ENCODE results near the gene JOSD1. TPM values are rescaled to one million over a fixed set of nuclear protein-coding genes. Genes with fewer than 3 reads are reported as not detected.
"Not testable (repeated sequence)": the region's sequence is repeated elsewhere in the genome, so short reads cannot be mapped to it uniquely, and the experiment has no call there.

The JOSD1 gene
- total RNA-seq, 1 experiment from 2014 or later: 50.5 TPM

DNA sequence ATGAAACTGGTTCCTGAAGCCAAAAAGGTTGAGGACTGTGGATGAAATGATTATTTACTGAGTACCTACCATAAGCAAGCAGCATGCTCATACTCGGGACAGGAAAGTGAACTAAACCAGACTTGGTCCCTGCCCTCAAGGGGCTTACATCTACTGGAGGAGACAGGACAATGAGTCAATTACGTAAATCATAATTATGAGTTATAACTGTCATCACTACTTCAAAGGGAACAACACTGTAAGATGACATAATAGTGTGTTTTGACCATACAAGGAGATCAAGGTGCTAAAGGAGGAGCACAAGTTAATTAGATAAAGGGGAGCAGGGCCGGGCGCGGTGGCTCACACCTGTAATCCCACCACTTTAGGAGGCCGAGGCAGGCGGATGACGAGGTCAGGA, 47.0 kb downstream of the JOSD1 start:
- H4K20me1 ChIP-seq (ENCODE audit: insufficient read depth, low read depth, low read length): no peaks in the 10 kb centered on the region
- H3K27ac ChIP-seq (ENCODE audit: low read length): no peak overlapping the region
- DNase-seq: no peak
- no peaks in the 10 kb centered on the region for H3K9me2 ChIP-seq (replicated peaks; ENCODE audit: insufficient read depth, low read length)
- peaks cover 26% of the 10 kb centered on the region for H3K79me2 ChIP-seq (ENCODE audit: low read length)
- H3K4me1 ChIP-seq (ENCODE audit: low read length): peaks cover 13% of the 10 kb centered on the region
- H3K27me3 ChIP-seq (ENCODE audit: low read length): no peaks in the 10 kb centered on the region
- no peak overlapping the region for H3K4me3 ChIP-seq (ENCODE audit: low read length)
- H3K36me3 ChIP-seq (ENCODE audit: insufficient read depth, low read length): no peaks in the 10 kb centered on the region
- no peaks in the 10 kb centered on the region for H3K9me3 ChIP-seq (ENCODE audit: low read length)
- no peak overlapping the region for H3K9ac ChIP-seq (ENCODE audit: low read length)
- no peak overlapping the region for H2AFZ ChIP-seq (ENCODE audit: low read length)
- H3K4me2 ChIP-seq (ENCODE audit: low read depth, low read length, poor library complexity, severe bottlenecking): no peak overlapping the region

DNA sequence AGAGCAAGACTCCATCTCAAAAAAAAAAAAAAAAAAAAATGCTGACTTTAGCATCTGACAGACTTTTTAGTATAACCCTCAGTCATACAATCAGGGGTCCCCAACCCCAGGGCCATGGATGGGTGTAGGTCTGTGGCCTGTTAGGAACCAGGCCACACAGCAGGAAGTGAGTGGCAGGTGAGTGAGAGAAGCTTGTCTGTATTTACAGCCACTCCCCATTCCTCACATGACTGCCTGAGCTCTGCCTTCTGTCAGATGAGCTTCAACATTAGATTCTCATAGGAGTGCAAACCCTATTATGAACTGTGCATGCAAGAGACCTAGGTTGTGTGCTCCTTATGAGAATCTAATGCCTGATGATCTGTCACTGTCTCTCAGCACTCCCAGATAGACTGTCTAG, 47.9 kb downstream of the JOSD1 start:
- peak; percentile 56 for DNase-seq
- H3K4me3 ChIP-seq (ENCODE audit: low read length): no peak overlapping the region

DNA sequence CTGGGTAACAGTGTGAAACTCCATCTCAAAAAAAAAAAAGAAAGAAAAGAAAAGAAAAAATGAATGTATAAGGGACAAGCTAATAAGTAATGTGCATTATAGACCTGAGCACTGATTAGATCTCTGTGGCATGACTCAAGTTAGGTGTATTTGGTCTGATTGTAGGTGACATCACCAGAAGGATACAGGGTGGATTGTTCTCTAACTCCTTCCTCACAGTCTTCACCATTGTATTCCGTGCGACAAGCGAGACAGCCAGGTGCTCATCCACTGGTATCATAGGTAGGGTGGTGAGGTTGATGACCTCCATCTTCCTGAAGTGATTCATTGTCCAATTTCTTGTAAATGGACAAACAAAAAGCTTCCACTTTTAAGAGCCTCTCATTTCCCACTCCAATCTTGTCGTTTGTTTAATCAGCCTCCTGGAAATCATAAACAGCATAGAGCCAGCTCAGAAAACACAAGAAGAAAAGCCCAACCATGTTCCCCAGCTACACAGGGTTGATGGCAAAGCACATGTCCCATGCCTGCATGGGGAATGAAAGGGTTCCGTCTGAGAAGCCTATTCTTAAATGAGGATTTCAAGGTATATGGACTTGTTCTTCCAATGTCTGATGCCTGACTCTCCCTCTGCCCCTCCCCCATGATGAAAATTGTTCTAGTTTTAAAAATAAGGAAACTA, 50.8 kb downstream of the JOSD1 start:
- H3K4me3 ChIP-seq (ENCODE audit: low read length): no peak overlapping the region
- no peak overlapping the region for H3K4me2 ChIP-seq (ENCODE audit: low read depth, low read length, poor library complexity, severe bottlenecking)
- H2AFZ ChIP-seq (ENCODE audit: low read length): no peak overlapping the region
- H3K9ac ChIP-seq (ENCODE audit: low read length): no peak overlapping the region
- no peaks in the 10 kb centered on the region for H3K36me3 ChIP-seq (ENCODE audit: insufficient read depth, low read length)
- H3K9me2 ChIP-seq (replicated peaks; ENCODE audit: insufficient read depth, low read length): no peaks in the 10 kb centered on the region
- H3K4me1 ChIP-seq (ENCODE audit: low read length): no peaks in the 10 kb centered on the region; the same call in 1 of the 2 replicates
- H3K27ac ChIP-seq (ENCODE audit: low read length): no peak overlapping the region
- no peaks in the 10 kb centered on the region for H4K20me1 ChIP-seq (ENCODE audit: insufficient read depth, low read depth, low read length)
- H3K79me2 ChIP-seq (ENCODE audit: low read length): no peaks in the 10 kb centered on the region
- no peaks in the 10 kb centered on the region for H3K9me3 ChIP-seq (ENCODE audit: low read length)
- H3K27me3 ChIP-seq (ENCODE audit: low read length): no peaks in the 10 kb centered on the region
- DNase-seq: no peak

More for the DNA sequence above, 47.9 kb downstream of the JOSD1 start:
- Histone ChIP-seq H3K4me2 (ENCODE audit: low read depth, low read length, poor library complexity, severe bottlenecking) (no peak overlapping the region), H3K9ac (ENCODE audit: low read length) (no peak overlapping the region), H3K9me2 (replicated peaks; ENCODE audit: insufficient read depth, low read length) (no peaks in the 10 kb centered on the region), H3K9me3 (ENCODE audit: low read length) (no peaks in the 10 kb centered on the region), H2AFZ (ENCODE audit: low read length) (no peak overlapping the region), H3K27ac (ENCODE audit: low read length) (no peak overlapping the region), H3K36me3 (ENCODE audit: insufficient read depth, low read length) (no peaks in the 10 kb centered on the region), H3K27me3 (ENCODE audit: low read length) (no peaks in the 10 kb centered on the region), H4K20me1 (ENCODE audit: insufficient read depth, low read depth, low read length) (no peaks in the 10 kb centered on the region), H3K4me1 (ENCODE audit: low read length) (peaks cover 11% of the 10 kb centered on the region), H3K79me2 (ENCODE audit: low read length) (peaks cover 19% of the 10 kb centered on the region)

DNA sequence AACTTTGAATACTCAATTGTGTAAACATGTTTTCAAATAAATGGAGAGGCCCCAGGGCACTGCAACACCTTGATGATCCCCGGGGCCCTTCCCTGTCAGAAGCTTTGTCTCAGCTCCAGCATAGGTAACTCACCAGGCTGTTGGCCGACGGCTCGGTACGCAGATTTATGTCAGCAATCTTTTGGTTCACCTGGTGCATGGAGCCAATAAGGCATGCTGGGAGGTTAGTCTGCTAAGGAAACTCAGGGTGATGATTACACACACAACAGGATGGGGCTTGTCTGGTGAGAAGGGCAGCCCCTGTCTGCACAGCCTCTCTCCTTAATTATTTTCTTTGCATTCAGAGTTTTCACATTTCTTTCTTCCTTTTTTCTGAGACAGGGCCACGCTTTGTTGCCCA, 55.3 kb downstream of the JOSD1 start:
- Histone ChIP-seq H3K4me2 (ENCODE audit: low read depth, low read length, poor library complexity, severe bottlenecking) (no peak overlapping the region), H3K9me3 (ENCODE audit: low read length) (no peaks in the 10 kb centered on the region), H3K36me3 (ENCODE audit: insufficient read depth, low read length) (no peaks in the 10 kb centered on the region), H3K4me3 (ENCODE audit: low read length) (no peak overlapping the region), H3K79me2 (ENCODE audit: low read length) (no peaks in the 10 kb centered on the region), H3K9ac (ENCODE audit: low read length) (no peak overlapping the region), H3K9me2 (replicated peaks; ENCODE audit: insufficient read depth, low read length) (no peaks in the 10 kb centered on the region), H3K27me3 (ENCODE audit: low read length) (no peaks in the 10 kb centered on the region), H3K27ac (ENCODE audit: low read length) (no peak overlapping the region), H4K20me1 (ENCODE audit: insufficient read depth, low read depth, low read length) (no peaks in the 10 kb centered on the region), H3K4me1 (ENCODE audit: low read length) (no peaks in the 10 kb centered on the region), H2AFZ (ENCODE audit: low read length) (no peak overlapping the region)
- DNase-seq: no peak

DNA sequence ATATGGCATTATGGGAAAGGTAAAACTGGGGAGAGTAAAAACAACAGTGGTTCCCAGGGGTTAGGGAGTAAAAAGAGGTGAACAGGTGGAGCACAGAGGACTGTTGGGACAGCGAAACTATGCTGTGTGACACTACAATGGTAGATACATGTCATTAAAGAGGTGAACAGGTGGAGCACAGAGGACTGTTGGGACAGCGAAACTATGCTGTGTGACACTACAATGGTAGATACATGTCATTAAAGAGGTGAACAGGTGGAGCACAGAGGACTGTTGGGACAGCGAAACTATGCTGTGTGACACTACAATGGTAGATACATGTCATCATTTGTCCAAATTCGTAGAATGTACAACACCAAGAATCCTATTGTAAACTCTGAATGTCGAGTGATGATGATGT, 56.5 kb downstream of the JOSD1 start:
- H3K9me3 ChIP-seq (ENCODE audit: low read length); H3K4me2 ChIP-seq (ENCODE audit: low read depth, low read length, poor library complexity, severe bottlenecking); H3K79me2 ChIP-seq (ENCODE audit: low read length); H4K20me1 ChIP-seq (ENCODE audit: insufficient read depth, low read depth, low read length); H3K9me2 ChIP-seq (replicated peaks; ENCODE audit: insufficient read depth, low read length); H3K4me3 ChIP-seq (ENCODE audit: low read length); H2AFZ ChIP-seq (ENCODE audit: low read length); H3K9ac ChIP-seq (ENCODE audit: low read length); DNase-seq; H3K27me3 ChIP-seq (ENCODE audit: low read length); H3K36me3 ChIP-seq (ENCODE audit: insufficient read depth, low read length); H3K4me1 ChIP-seq (ENCODE audit: low read length); H3K27ac ChIP-seq (ENCODE audit: low read length): not testable (repeated sequence)

DNA sequence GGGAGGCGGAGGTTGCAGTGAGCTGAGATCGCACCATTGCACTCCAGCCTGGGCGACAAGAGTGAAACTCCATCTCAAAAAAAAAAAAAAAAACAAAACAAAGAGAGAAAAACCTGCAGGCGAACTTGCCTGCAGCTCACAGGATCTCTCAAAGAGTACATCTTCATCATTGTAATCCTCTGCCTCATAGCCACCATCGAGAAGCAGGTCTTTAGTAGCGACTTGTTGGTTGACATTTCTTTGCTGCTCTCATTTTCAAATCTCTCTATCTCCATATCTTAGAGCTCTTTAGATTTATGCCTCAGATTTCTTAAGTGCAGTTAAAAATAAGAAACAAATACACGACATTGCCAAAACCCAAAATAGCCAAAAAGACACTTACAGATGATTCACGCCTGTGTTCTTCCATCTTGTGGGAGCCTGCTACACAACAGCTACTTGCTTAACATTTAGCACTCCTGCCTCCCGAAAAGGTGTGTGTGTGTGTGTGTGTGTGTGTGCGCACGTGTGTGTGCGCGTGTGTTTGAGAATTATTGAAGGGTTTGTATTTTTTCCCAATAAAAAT, 59.2 kb downstream of the JOSD1 start:
- Histone ChIP-seq H3K27ac (ENCODE audit: low read length) (no peak overlapping the region), H2AFZ (ENCODE audit: low read length) (no peak overlapping the region), H3K79me2 (ENCODE audit: low read length) (no peaks in the 10 kb centered on the region), H3K27me3 (ENCODE audit: low read length) (no peaks in the 10 kb centered on the region), H3K36me3 (ENCODE audit: insufficient read depth, low read length) (no peaks in the 10 kb centered on the region), H3K4me2 (ENCODE audit: low read depth, low read length, poor library complexity, severe bottlenecking) (no peak overlapping the region), H3K9me2 (replicated peaks; ENCODE audit: insufficient read depth, low read length) (no peaks in the 10 kb centered on the region), H4K20me1 (ENCODE audit: insufficient read depth, low read depth, low read length) (no peaks in the 10 kb centered on the region), H3K9ac (ENCODE audit: low read length) (no peak overlapping the region), H3K4me1 (ENCODE audit: low read length) (peaks cover 4% of the 10 kb centered on the region), H3K9me3 (ENCODE audit: low read length) (no peaks in the 10 kb centered on the region), H3K4me3 (ENCODE audit: low read length) (no peak overlapping the region)
- DNase-seq: no peak

DNA sequence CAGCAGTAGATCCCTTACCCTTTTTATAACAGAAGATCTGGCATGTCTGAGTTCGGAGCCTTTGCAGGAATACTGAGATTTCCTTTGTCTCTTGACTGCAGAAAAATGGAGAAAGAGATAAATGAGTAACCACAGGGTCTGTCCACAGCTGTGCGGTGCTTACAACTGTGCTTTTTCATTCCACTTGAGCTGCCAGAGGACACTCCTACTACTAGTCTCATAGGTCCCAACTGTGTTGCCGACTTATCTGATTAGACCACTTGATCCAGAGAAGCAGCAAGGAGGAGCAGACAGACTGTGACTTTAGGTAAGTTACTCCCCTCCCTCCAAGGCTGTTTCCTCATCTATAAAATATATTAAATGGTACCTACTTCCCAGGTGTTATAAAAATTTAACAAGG, 62.0 kb downstream of the JOSD1 start:
- no peak overlapping the region for H3K27ac ChIP-seq (ENCODE audit: low read length)
- no peak overlapping the region for H3K9ac ChIP-seq (ENCODE audit: low read length)
- H3K9me2 ChIP-seq (replicated peaks; ENCODE audit: insufficient read depth, low read length): no peaks in the 10 kb centered on the region
- H3K79me2 ChIP-seq (ENCODE audit: low read length): no peaks in the 10 kb centered on the region
- no peaks in the 10 kb centered on the region for H4K20me1 ChIP-seq (ENCODE audit: insufficient read depth, low read depth, low read length)
- no peak overlapping the region for H3K4me2 ChIP-seq (ENCODE audit: low read depth, low read length, poor library complexity, severe bottlenecking)
- no peak overlapping the region for H2AFZ ChIP-seq (ENCODE audit: low read length)
- no peak for DNase-seq
- H3K4me1 ChIP-seq (ENCODE audit: low read length): peaks cover 4% of the 10 kb centered on the region
- no peaks in the 10 kb centered on the region for H3K36me3 ChIP-seq (ENCODE audit: insufficient read depth, low read length)
- H3K9me3 ChIP-seq (ENCODE audit: low read length): no peaks in the 10 kb centered on the region
- no peaks in the 10 kb centered on the region for H3K27me3 ChIP-seq (ENCODE audit: low read length)
- H3K4me3 ChIP-seq (ENCODE audit: low read length): no peak overlapping the region

DNA sequence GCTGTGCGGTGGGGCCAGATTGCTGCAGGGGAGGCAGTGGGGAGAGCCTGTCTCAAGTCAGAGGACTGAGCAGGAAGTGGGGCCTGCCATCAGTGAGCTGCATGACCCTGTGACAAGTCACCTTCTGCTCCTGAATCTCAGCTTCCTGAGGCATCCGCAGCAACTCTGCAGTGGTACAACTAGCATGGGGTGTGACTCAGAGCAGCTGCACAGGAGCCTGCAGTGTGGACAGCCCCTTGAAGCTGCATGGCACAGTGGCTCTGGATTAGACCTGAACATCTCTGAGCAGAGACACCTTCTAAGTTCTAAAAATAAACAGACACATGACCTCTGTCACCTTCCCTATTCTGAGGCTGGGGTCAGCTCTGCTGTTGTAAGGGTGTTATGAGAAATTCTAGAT, 62.5 kb downstream of the JOSD1 start:
- DNase-seq: no peak
- no peaks in the 10 kb centered on the region for H3K9me2 ChIP-seq (replicated peaks; ENCODE audit: insufficient read depth, low read length)
- H3K9me3 ChIP-seq (ENCODE audit: low read length): no peaks in the 10 kb centered on the region
- H3K27ac ChIP-seq (ENCODE audit: low read length): no peak overlapping the region
- H3K4me2 ChIP-seq (ENCODE audit: low read depth, low read length, poor library complexity, severe bottlenecking): no peak overlapping the region
- H3K27me3 ChIP-seq (ENCODE audit: low read length): no peaks in the 10 kb centered on the region
- peaks cover 4% of the 10 kb centered on the region for H3K4me1 ChIP-seq (ENCODE audit: low read length)
- H3K79me2 ChIP-seq (ENCODE audit: low read length): no peaks in the 10 kb centered on the region
- H3K36me3 ChIP-seq (ENCODE audit: insufficient read depth, low read length): no peaks in the 10 kb centered on the region
- H4K20me1 ChIP-seq (ENCODE audit: insufficient read depth, low read depth, low read length): no peaks in the 10 kb centered on the region
- H3K9ac ChIP-seq (ENCODE audit: low read length): no peak overlapping the region
- H3K4me3 ChIP-seq (ENCODE audit: low read length): no peak overlapping the region
- no peak overlapping the region for H2AFZ ChIP-seq (ENCODE audit: low read length)

All from Karpas-422 (cell line).